Measurements from ENCODE around the gene ASAP3.

DNA sequence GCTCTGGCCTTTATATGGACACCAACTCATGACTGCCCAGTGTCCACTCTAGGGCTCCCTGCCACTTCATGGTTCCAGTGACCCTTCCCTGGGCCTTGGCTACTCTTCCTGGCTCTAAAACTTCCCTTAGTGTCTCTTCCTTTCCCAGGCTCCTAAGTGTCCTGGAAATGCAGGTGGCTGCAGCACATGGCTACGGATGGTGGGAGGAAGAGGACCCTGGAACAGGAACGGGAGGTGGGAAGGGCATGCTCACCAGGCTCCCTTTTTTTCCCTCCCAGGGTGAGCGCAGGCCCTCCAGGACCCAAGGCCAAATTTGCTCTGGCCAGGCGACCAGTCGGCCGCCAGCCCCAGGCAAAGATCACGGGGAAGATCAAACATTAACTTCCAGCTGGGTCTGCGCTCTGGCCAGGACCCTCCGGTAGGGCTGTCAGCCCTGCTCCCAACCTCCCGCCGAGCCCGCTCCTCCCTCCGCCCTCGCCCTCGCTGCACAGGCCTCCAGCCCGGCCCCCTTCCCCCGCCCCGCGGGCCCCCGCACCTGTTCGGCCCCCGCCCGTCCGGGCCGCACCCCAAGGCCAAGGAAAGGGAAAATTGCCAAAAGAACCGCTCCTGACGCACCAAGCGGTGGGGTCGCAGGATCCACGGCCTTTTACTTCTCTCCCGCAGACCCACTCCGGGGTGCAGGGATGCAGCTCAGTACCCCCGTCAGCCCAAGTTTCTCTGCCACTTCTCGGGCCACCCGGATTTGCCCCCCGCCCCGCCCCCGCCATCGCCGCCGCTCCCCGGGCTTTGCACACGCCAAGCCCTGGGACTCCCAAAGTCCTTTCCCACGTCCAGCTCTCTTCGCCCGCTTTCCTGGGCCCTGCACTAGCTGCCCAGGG is 60.3 kb downstream of the ASAP3 start:
- TF ChIP-seq POLR2AphosphoS5 (IDR thresholded peaks at IDR 0.05; ENCODE audit: low read depth) = no peak
- TF ChIP-seq, protein P1, sequence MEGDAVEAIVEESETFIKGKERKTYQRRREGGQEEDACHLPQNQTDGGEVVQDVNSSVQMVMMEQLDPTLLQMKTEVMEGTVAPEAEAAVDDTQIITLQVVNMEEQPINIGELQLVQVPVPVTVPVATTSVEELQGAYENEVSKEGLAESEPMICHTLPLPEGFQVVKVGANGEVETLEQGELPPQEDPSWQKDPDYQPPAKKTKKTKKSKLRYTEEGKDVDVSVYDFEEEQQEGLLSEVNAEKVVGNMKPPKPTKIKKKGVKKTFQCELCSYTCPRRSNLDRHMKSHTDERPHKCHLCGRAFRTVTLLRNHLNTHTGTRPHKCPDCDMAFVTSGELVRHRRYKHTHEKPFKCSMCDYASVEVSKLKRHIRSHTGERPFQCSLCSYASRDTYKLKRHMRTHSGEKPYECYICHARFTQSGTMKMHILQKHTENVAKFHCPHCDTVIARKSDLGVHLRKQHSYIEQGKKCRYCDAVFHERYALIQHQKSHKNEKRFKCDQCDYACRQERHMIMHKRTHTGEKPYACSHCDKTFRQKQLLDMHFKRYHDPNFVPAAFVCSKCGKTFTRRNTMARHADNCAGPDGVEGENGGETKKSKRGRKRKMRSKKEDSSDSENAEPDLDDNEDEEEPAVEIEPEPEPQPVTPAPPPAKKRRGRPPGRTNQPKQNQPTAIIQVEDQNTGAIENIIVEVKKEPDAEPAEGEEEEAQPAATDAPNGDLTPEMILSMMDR (conservative IDR thresholded peaks at IDR 0.05; ENCODE audit: low read depth in 2 of 2) = no peak
- TF ChIP-seq EZH2 (IDR thresholded peaks at IDR 0.05; ENCODE audit: low read depth, unreplicated experiment) = peak; percentile 16
- TF ChIP-seq CREB1 (CRISPR knock-in tag; IDR thresholded peaks at IDR 0.05; ENCODE audit: low read depth) = no peak
- no peak for TF ChIP-seq JUNB (IDR thresholded peaks at IDR 0.05; ENCODE audit: unreplicated experiment)
- no peak for TF ChIP-seq EZH2phosphoT487 (IDR thresholded peaks at IDR 0.05; ENCODE audit: unreplicated experiment)
- no peak for TF ChIP-seq REST (IDR thresholded peaks at IDR 0.05; ENCODE audit: unreplicated experiment)
- no peak for TF ChIP-seq ZNF331 (CRISPR knock-in tag; IDR thresholded peaks at IDR 0.05; ENCODE audit: low read depth)
- TF ChIP-seq ZNF114 (CRISPR knock-in tag; IDR thresholded peaks at IDR 0.05) = no peak
- TF ChIP-seq, protein P2, sequence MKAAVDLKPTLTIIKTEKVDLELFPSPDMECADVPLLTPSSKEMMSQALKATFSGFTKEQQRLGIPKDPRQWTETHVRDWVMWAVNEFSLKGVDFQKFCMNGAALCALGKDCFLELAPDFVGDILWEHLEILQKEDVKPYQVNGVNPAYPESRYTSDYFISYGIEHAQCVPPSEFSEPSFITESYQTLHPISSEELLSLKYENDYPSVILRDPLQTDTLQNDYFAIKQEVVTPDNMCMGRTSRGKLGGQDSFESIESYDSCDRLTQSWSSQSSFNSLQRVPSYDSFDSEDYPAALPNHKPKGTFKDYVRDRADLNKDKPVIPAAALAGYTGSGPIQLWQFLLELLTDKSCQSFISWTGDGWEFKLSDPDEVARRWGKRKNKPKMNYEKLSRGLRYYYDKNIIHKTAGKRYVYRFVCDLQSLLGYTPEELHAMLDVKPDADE (IDR thresholded peaks at IDR 0.05) = no peak
- no peak for TF ChIP-seq NANOG (IDR thresholded peaks at IDR 0.05; ENCODE audit: borderline replicate concordance)
- no peak for TF ChIP-seq ZNF462 (CRISPR knock-in tag; IDR thresholded peaks at IDR 0.05)
